Endothelial cell of umbilical vein (primary cell): ENCODE measurements around the gene NELFB. TPM values are rescaled to one million over a fixed set of nuclear protein-coding genes. Genes with fewer than 3 reads are reported as not detected.

ENCODE experiments used
- BruUV-seq: library from RNA; stranded (reverse); fragments of 400-500 nt; replicated peaks from 2 replicates; lab custom pipeline; 2021; lab: Mats Ljungman, UMichigan
- CTCF ChIA-PET: fragments of 300-600, 350-600 bp; sonication (Branson Sonifier 250); formaldehyde crosslinking; loops from one replicate; lab custom pipeline; 2021; ENCODE audit warnings: antibody characterized with exemption, inconsistent platforms; lab: Charles Lee
- POLR2A ChIA-PET: fragments of 300-600, 350-600 bp; sonication (Branson Sonifier 250); formaldehyde crosslinking; loops from one replicate; lab custom pipeline; 2021; ENCODE audit warnings: antibody characterized with exemption, inconsistent platforms; lab: Charles Lee
- DNase-seq: peaks from one replicate; pipeline ENCODE4 v3.0.0-alpha.2; 2011; ENCODE audit warnings: low read depth, low spot score
- FAIRE-seq: peaks from 2 replicates; lab custom pipeline; 2011; peaks lifted over from hg19 to GRCh38; lab: Jason Lieb, UNC
- H2AFZ ChIP-seq: 2 replicates; pipeline ENCODE4 v1.6.0; 2012; ENCODE audit warnings: low read depth, low read length, control low read depth, inconsistent platforms
- H3K27ac ChIP-seq: 2 replicates; pipeline ENCODE4 v1.5.1; 2011; ENCODE audit warnings: low read depth, mild to moderate bottlenecking, control low read depth, low read length, moderate library complexity; ENCODE audit not compliant: insufficient read depth
- H3K27me3 ChIP-seq, 2 experiments: 2 replicates each; pipeline versions ENCODE4 v1.6.0 to v1.6.1; 2011; ENCODE audit warnings: low read length in 2 of 2, mixed read lengths in 1 of 2; ENCODE audit not compliant: control insufficient read depth in 2 of 2, insufficient read depth in 2 of 2
- H3K36me3 ChIP-seq, 2 experiments: 2 replicates in 1 of 2; 3 replicates in 1 of 2; pipeline ENCODE4 v1.5.1; 2011; ENCODE audit warnings: low read length in 2 of 2, mild to moderate bottlenecking in 1 of 2, moderate library complexity in 1 of 2; ENCODE audit not compliant: control insufficient read depth in 2 of 2, insufficient read depth in 2 of 2; ENCODE audit errors: extremely low read depth in 1 of 2
- H3K4me1 ChIP-seq: 3 replicates; pipeline ENCODE4 v1.5.1; 2011; ENCODE audit warnings: mild to moderate bottlenecking, low read length; ENCODE audit not compliant: control insufficient read depth, insufficient read depth; ENCODE audit errors: extremely low read depth
- H3K4me2 ChIP-seq: 2 replicates; pipeline ENCODE4 v1.6.1; 2011; ENCODE audit warnings: low read length, control low read depth, mixed read lengths; ENCODE audit not compliant: insufficient read depth
- H3K4me3 ChIP-seq, 3 experiments: fragments of 200-600 bp in 1 of 3; sonication (generic), shearing (Covaris generic) in 1 of 3; replicated peaks in 1 of 3; 2 replicates each; pipeline ENCODE4 v1.5.1; 2011 to 2016; ENCODE audit warnings: control low read depth in 3 of 3, low read length in 3 of 3, mild to moderate bottlenecking in 2 of 3, inconsistent platforms in 1 of 3, low read depth in 1 of 3, moderate library complexity in 1 of 3; ENCODE audit not compliant: insufficient read depth in 1 of 3
- H3K79me2 ChIP-seq: 2 replicates; pipeline ENCODE4 v1.6.0; 2012; ENCODE audit warnings: low read length, inconsistent platforms; ENCODE audit not compliant: control insufficient read depth, insufficient read depth
- H3K9ac ChIP-seq: replicated peaks from 2 replicates; pipeline ENCODE3; 2011; ENCODE audit warnings: low read length, control low read depth; ENCODE audit not compliant: insufficient read depth; ENCODE audit errors: extremely low read depth
- H3K9me1 ChIP-seq: replicated peaks from 3 replicates; pipeline ENCODE4 v1.6.0; 2011; ENCODE audit warnings: mild to moderate bottlenecking, low read length; ENCODE audit not compliant: control insufficient read depth, insufficient read depth; ENCODE audit errors: extremely low read depth
- H3K9me3 ChIP-seq: replicated peaks from 2 replicates; pipeline ENCODE4 v1.5.1; 2012; ENCODE audit warnings: low read length, inconsistent platforms; ENCODE audit not compliant: control insufficient read depth, insufficient read depth
- H4K20me1 ChIP-seq: replicated peaks from 2 replicates; pipeline ENCODE3; 2011; ENCODE audit warnings: mild to moderate bottlenecking, low read length; ENCODE audit not compliant: control insufficient read depth, insufficient read depth; ENCODE audit errors: extremely low read depth
- EZH2 ChIP-seq: IDR thresholded peaks from 2 replicates; pipeline ENCODE4 v1.6.1; 2012; ENCODE audit warnings: borderline replicate concordance, low read depth, mild to moderate bottlenecking, moderate library complexity, low read length, inconsistent platforms; ENCODE audit not compliant: severe bottlenecking
- FOS ChIP-seq: IDR thresholded peaks from 2 replicates; pipeline ENCODE4 v1.6.1; 2011; ENCODE audit warnings: mild to moderate bottlenecking, low read length, moderate library complexity, borderline replicate concordance; ENCODE audit not compliant: insufficient read depth
- GATA2 ChIP-seq: IDR thresholded peaks from 2 replicates; pipeline ENCODE4 v1.7.0; 2011; ENCODE audit warnings: low read depth, mild to moderate bottlenecking, moderate library complexity, mixed read lengths, low read length; ENCODE audit not compliant: insufficient read length, insufficient read depth
- JUN ChIP-seq: IDR thresholded peaks from 2 replicates; pipeline ENCODE4 v1.6.1; 2011; ENCODE audit warnings: borderline replicate concordance, low read depth; ENCODE audit not compliant: insufficient read length, insufficient read depth
- MYC ChIP-seq: IDR thresholded peaks from one replicate; pipeline ENCODE4 v1.6.1; 2011; ENCODE audit warnings: mild to moderate bottlenecking, low read depth, low read length
- POLR2A ChIP-seq: IDR thresholded peaks from 2 replicates; pipeline ENCODE4 v1.6.1; 2012; ENCODE audit warnings: low read depth, mild to moderate bottlenecking, control low read depth, low read length
- POLR2AphosphoS5 ChIP-seq: IDR thresholded peaks from 2 replicates; pipeline ENCODE4 v1.6.1; 2012; ENCODE audit warnings: low read depth, mild to moderate bottlenecking, control low read depth, low read length, moderate library complexity; ENCODE audit not compliant: insufficient read depth
- dilution Hi-C: fragments of 300-500 bp; cut with MboI; formaldehyde crosslinking; loops from one replicate; pipeline ENCODE4 v1.15.0; 2019; ENCODE audit warnings: low sequenced_read_pairs; ENCODE audit not compliant: extremely low pct_ligation_motif_present
- intact Hi-C: fragments of 100-400 bp; cut with micrococcal nuclease; formaldehyde crosslinking; loops from one replicate; pipeline ENCODE4 v1.10.0; 2022
- polyA plus RNA-seq, 4 experiments: library from polyadenylated mRNA; depleted of rRNA in 3 of 4; stranded (reverse) in 3 of 4; unstranded in 1 of 4; fragments of >200 nt; gene quantifications; 2 replicates each; pipeline versions ENCODE4 v1.2.1 to v1.2.3, GENCODE V29; 2011 to 2012; ENCODE audit warnings: missing spikeins in 1 of 4
- total RNA-seq: library from RNA; stranded (reverse); gene quantifications from 2 replicates; pipeline ENCODE4 v1.2.3, GENCODE V29; 2021
- TF ChIP-seq, protein P1 (sequence below), 2 donors: IDR thresholded peaks; 1 replicate in 1 of 2; 2 replicates in 1 of 2; pipeline ENCODE4 v1.5.1; 2011; ENCODE audit warnings: low read length in 2 of 2, mild to moderate bottlenecking in 2 of 2, moderate library complexity in 2 of 2, control low read depth in 1 of 2, inconsistent platforms in 1 of 2, low read depth in 1 of 2; ENCODE audit not compliant: insufficient read depth in 1 of 2; ENCODE audit errors: extremely low read depth in 1 of 2
- TF ChIP-seq, protein P2 (sequence below): IDR thresholded peaks from 2 replicates; pipeline ENCODE4 v1.6.1; 2011; ENCODE audit not compliant: insufficient read depth, insufficient read length

The NELFB gene
- total and polyA plus RNA-seq, 2 donors (not counting 3 experiments of a cell fraction or from before 2014, with no cell fraction given): 62.3 to 76.1 TPM

DNA sequence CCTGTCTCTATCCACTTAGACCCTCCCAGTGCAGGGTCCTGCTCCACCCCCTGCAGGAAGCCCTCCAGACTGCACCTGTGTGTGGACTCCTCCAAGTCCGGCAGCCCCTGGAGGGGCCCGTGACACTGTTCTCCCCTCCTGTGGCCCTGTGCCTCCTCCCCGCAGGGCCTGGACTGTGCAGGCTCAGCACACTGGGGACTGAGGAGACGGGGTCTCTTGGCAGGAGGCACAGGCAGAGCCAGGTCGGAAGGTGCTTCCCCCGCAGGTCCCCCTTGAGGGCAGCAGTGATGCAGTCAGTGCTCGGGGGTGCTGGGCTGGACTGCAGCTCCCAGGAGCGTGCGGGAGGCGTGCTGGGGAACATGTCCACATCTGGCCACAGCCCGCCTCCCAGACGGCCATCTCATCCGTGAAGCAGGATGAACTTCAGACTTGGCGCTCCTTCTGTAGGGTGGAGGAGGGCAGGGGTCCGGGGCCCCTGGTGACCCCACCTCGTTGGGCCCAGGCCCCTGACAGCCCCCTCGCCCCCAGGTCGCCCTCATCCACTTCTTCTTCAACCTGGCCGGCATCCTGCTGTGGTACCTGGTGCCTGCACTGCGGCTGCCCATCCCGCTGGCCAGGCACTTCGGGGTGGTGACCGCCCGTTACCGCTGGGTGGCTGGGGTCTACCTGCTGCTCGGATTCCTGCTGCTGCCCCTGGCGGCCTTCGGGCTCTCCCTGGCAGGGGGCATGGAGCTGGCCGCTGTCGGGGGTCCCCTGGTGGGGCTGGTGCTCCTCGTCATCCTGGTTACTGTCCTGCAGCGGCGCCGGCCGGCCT lies 19.5 kb upstream of the NELFB start:
- H4K20me1 ChIP-seq: no peaks in the 10 kb centered on the region
- H3K4me3 ChIP-seq: no peak overlapping the region
- no peak for DNase-seq
- H3K79me2 ChIP-seq: peaks cover 4% of the 10 kb centered on the region
- dilution Hi-C loops: no loop called here
- CTCF ChIA-PET: interaction anchor here (0.6 to 2.5 kb wide), 29 partner anchors 11 to 781 kb away, joined by 3 to 63 read pairs (median 6); partner anchors contain the start of genes CYSRT1, NDOR1, NPDC1 and NRARP
- POLR2A ChIA-PET: interaction anchor here (0.6 kb wide), 4 partner anchors 31 to 149 kb away, joined by 3 to 4 read pairs (median 3); partner anchors contain the start of gene MAN1B1
- H3K27ac ChIP-seq: no peak overlapping the region
- BruUV-seq: no TSS peak
- no peak for FAIRE-seq
- no peaks in the 10 kb centered on the region for H3K36me3 ChIP-seq
- H3K27me3 ChIP-seq: no peaks in the 10 kb centered on the region
- H3K9me1 ChIP-seq: no peaks in the 10 kb centered on the region
- intact Hi-C loops: loop anchor here (1.0 to 5.0 kb wide), 3 partner anchors 13 to 448 kb away; partner anchors contain the start of gene RNF208
- no peak overlapping the region for H3K9ac ChIP-seq
- TF ChIP-seq POLR2AphosphoS5 (no peak), EZH2 (no peak), POLR2A (no peak), MYC (no peak), GATA2 (no peak), FOS (no peak), JUN (no peak)
- TF ChIP-seq, protein P1, sequence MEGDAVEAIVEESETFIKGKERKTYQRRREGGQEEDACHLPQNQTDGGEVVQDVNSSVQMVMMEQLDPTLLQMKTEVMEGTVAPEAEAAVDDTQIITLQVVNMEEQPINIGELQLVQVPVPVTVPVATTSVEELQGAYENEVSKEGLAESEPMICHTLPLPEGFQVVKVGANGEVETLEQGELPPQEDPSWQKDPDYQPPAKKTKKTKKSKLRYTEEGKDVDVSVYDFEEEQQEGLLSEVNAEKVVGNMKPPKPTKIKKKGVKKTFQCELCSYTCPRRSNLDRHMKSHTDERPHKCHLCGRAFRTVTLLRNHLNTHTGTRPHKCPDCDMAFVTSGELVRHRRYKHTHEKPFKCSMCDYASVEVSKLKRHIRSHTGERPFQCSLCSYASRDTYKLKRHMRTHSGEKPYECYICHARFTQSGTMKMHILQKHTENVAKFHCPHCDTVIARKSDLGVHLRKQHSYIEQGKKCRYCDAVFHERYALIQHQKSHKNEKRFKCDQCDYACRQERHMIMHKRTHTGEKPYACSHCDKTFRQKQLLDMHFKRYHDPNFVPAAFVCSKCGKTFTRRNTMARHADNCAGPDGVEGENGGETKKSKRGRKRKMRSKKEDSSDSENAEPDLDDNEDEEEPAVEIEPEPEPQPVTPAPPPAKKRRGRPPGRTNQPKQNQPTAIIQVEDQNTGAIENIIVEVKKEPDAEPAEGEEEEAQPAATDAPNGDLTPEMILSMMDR (IDR thresholded peaks at IDR 0.05; ENCODE audit: extremely low read depth in 1 of 2, insufficient read depth in 1 of 2, low read depth in 1 of 2, low read length in 2 of 2): no peak
- TF ChIP-seq, protein P2, sequence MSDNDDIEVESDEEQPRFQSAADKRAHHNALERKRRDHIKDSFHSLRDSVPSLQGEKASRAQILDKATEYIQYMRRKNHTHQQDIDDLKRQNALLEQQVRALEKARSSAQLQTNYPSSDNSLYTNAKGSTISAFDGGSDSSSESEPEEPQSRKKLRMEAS: no peak
- no peaks in the 10 kb centered on the region for H3K4me1 ChIP-seq
- no peak overlapping the region for H2AFZ ChIP-seq
- H3K9me3 ChIP-seq: no peaks in the 10 kb centered on the region
- no peak overlapping the region for H3K4me2 ChIP-seq
